ENCODE data around the gene EFNA3.
A peak's percentile ranks its signal among the peaks of the same experiment; 100 is the strongest.

EFNA3 gene

DNA sequence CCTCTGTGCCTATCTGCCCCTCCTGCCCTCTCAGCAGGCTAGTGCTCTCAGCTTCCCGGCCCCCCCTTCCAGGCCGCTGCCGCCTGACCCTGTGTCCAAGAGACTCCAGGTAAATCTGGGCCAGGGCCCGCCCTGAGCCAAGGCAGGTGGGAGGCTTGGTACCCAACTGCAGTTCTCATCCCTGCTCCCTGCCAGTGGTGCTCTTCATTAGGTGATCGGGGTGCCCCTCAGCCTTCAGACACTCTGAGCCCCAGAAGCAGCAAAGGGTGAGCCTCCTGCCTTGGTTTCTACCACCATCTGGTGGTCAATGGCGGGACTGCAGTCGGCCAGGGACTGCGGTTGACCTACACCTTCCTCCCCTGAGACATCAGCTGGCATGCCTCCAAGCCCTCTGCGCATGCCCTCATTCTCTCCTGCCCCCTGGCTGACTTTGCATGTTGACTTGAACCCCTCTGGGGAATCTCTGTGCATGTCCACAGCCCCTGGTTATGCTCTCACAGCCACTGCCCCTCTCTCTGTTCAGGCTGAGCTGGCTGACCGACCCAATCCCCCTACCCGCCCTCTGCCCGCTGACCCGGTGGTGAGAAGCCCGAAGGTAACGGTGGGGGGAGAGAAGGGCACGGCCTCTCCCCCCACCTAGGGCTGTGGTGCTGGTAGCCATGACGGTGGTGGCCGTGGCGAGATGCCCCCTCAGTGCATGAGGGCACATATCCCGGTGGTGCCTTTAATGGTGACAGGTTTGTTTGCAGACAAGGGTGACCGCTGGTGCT lies 17.1 kb upstream of the EFNA3 start (continued):
- TF ChIP-seq, protein P1, sequence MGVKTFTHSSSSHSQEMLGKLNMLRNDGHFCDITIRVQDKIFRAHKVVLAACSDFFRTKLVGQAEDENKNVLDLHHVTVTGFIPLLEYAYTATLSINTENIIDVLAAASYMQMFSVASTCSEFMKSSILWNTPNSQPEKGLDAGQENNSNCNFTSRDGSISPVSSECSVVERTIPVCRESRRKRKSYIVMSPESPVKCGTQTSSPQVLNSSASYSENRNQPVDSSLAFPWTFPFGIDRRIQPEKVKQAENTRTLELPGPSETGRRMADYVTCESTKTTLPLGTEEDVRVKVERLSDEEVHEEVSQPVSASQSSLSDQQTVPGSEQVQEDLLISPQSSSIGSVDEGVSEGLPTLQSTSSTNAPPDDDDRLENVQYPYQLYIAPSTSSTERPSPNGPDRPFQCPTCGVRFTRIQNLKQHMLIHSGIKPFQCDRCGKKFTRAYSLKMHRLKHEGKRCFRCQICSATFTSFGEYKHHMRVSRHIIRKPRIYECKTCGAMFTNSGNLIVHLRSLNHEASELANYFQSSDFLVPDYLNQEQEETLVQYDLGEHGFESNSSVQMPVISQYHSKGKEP (tag by site-specific recombination; IDR thresholded peaks at IDR 0.05), result no peak
- no peak for TF ChIP-seq EGR2 (tag by site-specific recombination; IDR thresholded peaks at IDR 0.05; ENCODE audit: low read depth)
- TF ChIP-seq, protein P2, sequence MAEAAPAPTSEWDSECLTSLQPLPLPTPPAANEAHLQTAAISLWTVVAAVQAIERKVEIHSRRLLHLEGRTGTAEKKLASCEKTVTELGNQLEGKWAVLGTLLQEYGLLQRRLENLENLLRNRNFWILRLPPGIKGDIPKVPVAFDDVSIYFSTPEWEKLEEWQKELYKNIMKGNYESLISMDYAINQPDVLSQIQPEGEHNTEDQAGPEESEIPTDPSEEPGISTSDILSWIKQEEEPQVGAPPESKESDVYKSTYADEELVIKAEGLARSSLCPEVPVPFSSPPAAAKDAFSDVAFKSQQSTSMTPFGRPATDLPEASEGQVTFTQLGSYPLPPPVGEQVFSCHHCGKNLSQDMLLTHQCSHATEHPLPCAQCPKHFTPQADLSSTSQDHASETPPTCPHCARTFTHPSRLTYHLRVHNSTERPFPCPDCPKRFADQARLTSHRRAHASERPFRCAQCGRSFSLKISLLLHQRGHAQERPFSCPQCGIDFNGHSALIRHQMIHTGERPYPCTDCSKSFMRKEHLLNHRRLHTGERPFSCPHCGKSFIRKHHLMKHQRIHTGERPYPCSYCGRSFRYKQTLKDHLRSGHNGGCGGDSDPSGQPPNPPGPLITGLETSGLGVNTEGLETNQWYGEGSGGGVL (tag by site-specific recombination; IDR thresholded peaks at IDR 0.05), result 0 out of 2 replicates have a peak, but pooled peaks have one; percentile 13
- no peak for TF ChIP-seq ZFHX2 (tag by site-specific recombination; conservative IDR thresholded peaks at IDR 0.05)
- TF ChIP-seq ZXDB (tag by site-specific recombination; IDR thresholded peaks at IDR 0.05), result 0 out of 2 replicates have a peak, but pooled peaks have one; percentile 32
- no peak for TF ChIP-seq ZNF433 (tag by site-specific recombination; IDR thresholded peaks at IDR 0.05; ENCODE audit: low read depth)
- TF ChIP-seq TRIM28 (IDR thresholded peaks at IDR 0.05; ENCODE audit: borderline replicate concordance, low read length), result no peak
- no peak for TF ChIP-seq ZNF24 (tag by site-specific recombination; IDR thresholded peaks at IDR 0.05)
- TF ChIP-seq, protein P3, sequence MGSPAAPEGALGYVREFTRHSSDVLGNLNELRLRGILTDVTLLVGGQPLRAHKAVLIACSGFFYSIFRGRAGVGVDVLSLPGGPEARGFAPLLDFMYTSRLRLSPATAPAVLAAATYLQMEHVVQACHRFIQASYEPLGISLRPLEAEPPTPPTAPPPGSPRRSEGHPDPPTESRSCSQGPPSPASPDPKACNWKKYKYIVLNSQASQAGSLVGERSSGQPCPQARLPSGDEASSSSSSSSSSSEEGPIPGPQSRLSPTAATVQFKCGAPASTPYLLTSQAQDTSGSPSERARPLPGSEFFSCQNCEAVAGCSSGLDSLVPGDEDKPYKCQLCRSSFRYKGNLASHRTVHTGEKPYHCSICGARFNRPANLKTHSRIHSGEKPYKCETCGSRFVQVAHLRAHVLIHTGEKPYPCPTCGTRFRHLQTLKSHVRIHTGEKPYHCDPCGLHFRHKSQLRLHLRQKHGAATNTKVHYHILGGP (tag by site-specific recombination; IDR thresholded peaks at IDR 0.05), result no peak
- no peak for TF ChIP-seq ZNF792 (tag by site-specific recombination; IDR thresholded peaks at IDR 0.05)
- TF ChIP-seq YY1 (tag by site-specific recombination; IDR thresholded peaks at IDR 0.05), result no peak
- TF ChIP-seq, protein P4, sequence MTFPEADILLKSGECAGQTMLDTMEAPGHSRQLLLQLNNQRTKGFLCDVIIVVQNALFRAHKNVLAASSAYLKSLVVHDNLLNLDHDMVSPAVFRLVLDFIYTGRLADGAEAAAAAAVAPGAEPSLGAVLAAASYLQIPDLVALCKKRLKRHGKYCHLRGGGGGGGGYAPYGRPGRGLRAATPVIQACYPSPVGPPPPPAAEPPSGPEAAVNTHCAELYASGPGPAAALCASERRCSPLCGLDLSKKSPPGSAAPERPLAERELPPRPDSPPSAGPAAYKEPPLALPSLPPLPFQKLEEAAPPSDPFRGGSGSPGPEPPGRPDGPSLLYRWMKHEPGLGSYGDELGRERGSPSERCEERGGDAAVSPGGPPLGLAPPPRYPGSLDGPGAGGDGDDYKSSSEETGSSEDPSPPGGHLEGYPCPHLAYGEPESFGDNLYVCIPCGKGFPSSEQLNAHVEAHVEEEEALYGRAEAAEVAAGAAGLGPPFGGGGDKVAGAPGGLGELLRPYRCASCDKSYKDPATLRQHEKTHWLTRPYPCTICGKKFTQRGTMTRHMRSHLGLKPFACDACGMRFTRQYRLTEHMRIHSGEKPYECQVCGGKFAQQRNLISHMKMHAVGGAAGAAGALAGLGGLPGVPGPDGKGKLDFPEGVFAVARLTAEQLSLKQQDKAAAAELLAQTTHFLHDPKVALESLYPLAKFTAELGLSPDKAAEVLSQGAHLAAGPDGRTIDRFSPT (tag by site-specific recombination; IDR thresholded peaks at IDR 0.05), result peak; percentile 82
- TF ChIP-seq ZBTB48 (tag by site-specific recombination; IDR thresholded peaks at IDR 0.05), result peak; percentile 75
- TF ChIP-seq, protein P5, sequence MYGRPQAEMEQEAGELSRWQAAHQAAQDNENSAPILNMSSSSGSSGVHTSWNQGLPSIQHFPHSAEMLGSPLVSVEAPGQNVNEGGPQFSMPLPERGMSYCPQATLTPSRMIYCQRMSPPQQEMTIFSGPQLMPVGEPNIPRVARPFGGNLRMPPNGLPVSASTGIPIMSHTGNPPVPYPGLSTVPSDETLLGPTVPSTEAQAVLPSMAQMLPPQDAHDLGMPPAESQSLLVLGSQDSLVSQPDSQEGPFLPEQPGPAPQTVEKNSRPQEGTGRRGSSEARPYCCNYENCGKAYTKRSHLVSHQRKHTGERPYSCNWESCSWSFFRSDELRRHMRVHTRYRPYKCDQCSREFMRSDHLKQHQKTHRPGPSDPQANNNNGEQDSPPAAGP (tag by site-specific recombination; IDR thresholded peaks at IDR 0.05), result peak; percentile 44; the same call in 1 of the 2 replicates
- no peak for TF ChIP-seq ZNF19 (tag by site-specific recombination; IDR thresholded peaks at IDR 0.05; ENCODE audit: low read depth)
- peak; percentile 83 for TF ChIP-seq ZNF423 (tag by site-specific recombination; IDR thresholded peaks at IDR 0.05)
- TF ChIP-seq, protein P6, sequence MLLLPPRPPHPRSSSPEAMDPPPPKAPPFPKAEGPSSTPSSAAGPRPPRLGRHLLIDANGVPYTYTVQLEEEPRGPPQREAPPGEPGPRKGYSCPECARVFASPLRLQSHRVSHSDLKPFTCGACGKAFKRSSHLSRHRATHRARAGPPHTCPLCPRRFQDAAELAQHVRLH (tag by site-specific recombination; IDR thresholded peaks at IDR 0.05), result no peak
- no peak for TF ChIP-seq ZNF473 (tag by site-specific recombination; IDR thresholded peaks at IDR 0.05)
- TF ChIP-seq ZNF629 (tag by site-specific recombination; IDR thresholded peaks at IDR 0.05), result peak; percentile 52
- peak; percentile 76 for TF ChIP-seq ZBTB17 (tag by site-specific recombination; IDR thresholded peaks at IDR 0.05)
- 0 out of 2 replicates have a peak, but pooled peaks have one; percentile 62 for TF ChIP-seq ZEB2 (tag by site-specific recombination; IDR thresholded peaks at IDR 0.05)
- no peak for TF ChIP-seq ZNF664 (tag by site-specific recombination; IDR thresholded peaks at IDR 0.05)
- peak; percentile 25; the same call in 1 of the 2 replicates for TF ChIP-seq ZNF843 (tag by site-specific recombination; IDR thresholded peaks at IDR 0.05)
- no peak for TF ChIP-seq ZNF76 (tag by site-specific recombination; IDR thresholded peaks at IDR 0.05; ENCODE audit: borderline replicate concordance, low read depth)
- peak; percentile 42; the same call in 1 of the 2 replicates for TF ChIP-seq SP7 (tag by site-specific recombination; IDR thresholded peaks at IDR 0.05)
- TF ChIP-seq ZNF777 (tag by site-specific recombination; IDR thresholded peaks at IDR 0.05; ENCODE audit: borderline replicate concordance), result no peak
- no peak for TF ChIP-seq BCL11B (tag by site-specific recombination; IDR thresholded peaks at IDR 0.05; ENCODE audit: low read depth)
- TF ChIP-seq, protein P7, sequence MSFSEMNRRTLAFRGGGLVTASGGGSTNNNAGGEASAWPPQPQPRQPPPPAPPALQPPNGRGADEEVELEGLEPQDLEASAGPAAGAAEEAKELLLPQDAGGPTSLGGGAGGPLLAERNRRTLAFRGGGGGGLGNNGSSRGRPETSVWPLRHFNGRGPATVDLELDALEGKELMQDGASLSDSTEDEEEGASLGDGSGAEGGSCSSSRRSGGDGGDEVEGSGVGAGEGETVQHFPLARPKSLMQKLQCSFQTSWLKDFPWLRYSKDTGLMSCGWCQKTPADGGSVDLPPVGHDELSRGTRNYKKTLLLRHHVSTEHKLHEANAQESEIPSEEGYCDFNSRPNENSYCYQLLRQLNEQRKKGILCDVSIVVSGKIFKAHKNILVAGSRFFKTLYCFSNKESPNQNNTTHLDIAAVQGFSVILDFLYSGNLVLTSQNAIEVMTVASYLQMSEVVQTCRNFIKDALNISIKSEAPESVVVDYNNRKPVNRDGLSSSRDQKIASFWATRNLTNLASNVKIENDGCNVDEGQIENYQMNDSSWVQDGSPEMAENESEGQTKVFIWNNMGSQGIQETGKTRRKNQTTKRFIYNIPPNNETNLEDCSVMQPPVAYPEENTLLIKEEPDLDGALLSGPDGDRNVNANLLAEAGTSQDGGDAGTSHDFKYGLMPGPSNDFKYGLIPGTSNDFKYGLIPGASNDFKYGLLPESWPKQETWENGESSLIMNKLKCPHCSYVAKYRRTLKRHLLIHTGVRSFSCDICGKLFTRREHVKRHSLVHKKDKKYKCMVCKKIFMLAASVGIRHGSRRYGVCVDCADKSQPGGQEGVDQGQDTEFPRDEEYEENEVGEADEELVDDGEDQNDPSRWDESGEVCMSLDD (tag by site-specific recombination; IDR thresholded peaks at IDR 0.05), result peak; percentile 35; the same call in 1 of the 2 replicates
- no peak for TF ChIP-seq ZNF561 (tag by site-specific recombination; IDR thresholded peaks at IDR 0.05; ENCODE audit: borderline replicate concordance)

Measured in HEK293 (cell line).